Heart left ventricle (tissue), 16 donors: ENCODE data around the gene CRY1. TPM values are rescaled to one million over a fixed set of nuclear protein-coding genes. Genes with fewer than 3 reads are reported as not detected.
"Not testable (repeated sequence)": the region's sequence is repeated elsewhere in the genome, so short reads cannot be mapped to it uniquely, and the experiment has no call there.

Source experiments
- ATAC-seq, 4 donors: fragments of 200-7000 bp; cut with Tn5 transposase; one replicate each; pipeline ENCODE4 v1.9.1; 2020 to 2022; ENCODE audit warnings: moderate library complexity in 4 of 4, mild to moderate bottlenecking in 3 of 4, moderate number of reproducible peaks in 1 of 4
- DNase-seq, 5 donors: peaks; one replicate each; pipeline ENCODE4 v3.0.0-alpha.2; 2020
- H3K27ac ChIP-seq, 12 donors: fragments of 200-600 bp; sonication (generic) in 4 of 12; one replicate each; pipeline versions ENCODE4 v1.5.0 to v1.8.0; 2016 to 2022; ENCODE audit warnings: mild to moderate bottlenecking in 2 of 12
- H3K27me3 ChIP-seq, 9 donors: fragments of 200-600 bp; sonication (generic) in 2 of 9; one replicate each; pipeline versions ENCODE4 v1.5.1 to v1.8.0; 2016 to 2022; ENCODE audit warnings: mild to moderate bottlenecking in 3 of 9
- H3K36me3 ChIP-seq, 9 donors: fragments of 200-600 bp; sonication (generic) in 2 of 9; one replicate each; pipeline versions ENCODE4 v1.5.0 to v1.8.0; 2018 to 2022; ENCODE audit warnings: mild to moderate bottlenecking in 2 of 9
- H3K4me1 ChIP-seq, 12 donors: fragments of 200-600 bp; sonication (generic) in 4 of 12; one replicate each; pipeline versions ENCODE4 v1.5.0 to v1.8.0; 2016 to 2022; ENCODE audit warnings: mild to moderate bottlenecking in 3 of 12
- H3K4me3 ChIP-seq, 12 donors: fragments of 200-600 bp; sonication (generic) in 4 of 12; one replicate each; pipeline versions ENCODE4 v1.5.0 to v1.8.0; 2017 to 2022; ENCODE audit warnings: mild to moderate bottlenecking in 9 of 12, moderate library complexity in 4 of 12
- H3K9me3 ChIP-seq, 12 donors: fragments of 200-600 bp; sonication (generic) in 4 of 12; one replicate each; pipeline versions ENCODE4 v1.5.0 to v1.8.0; 2016 to 2022; ENCODE audit warnings: mild to moderate bottlenecking in 1 of 12
- CTCF ChIP-seq, 12 donors: fragments of 200-600 bp; sonication (generic) in 4 of 12; IDR thresholded peaks; one replicate each; pipeline versions ENCODE4 v1.5.0 to v1.8.0; 2018 to 2022; ENCODE audit warnings: antibody characterized with exemption in 12 of 12, mild to moderate bottlenecking in 5 of 12
- POLR2A ChIP-seq, 2 donors: fragments of 450-650 bp; IDR thresholded peaks; one replicate each; pipeline ENCODE4 v1.6.1; 2017; ENCODE audit warnings: antibody characterized with exemption in 2 of 2, mild to moderate bottlenecking in 2 of 2, moderate library complexity in 2 of 2
- WGBS, 4 donors: extraction: QIAGEN DNeasy Blood & Tissue Kit in 2 of 4; methylation state at CpG; one replicate each; pipeline versions ENCODE4 v1.1.5 to v1.1.7; 2013 to 2018; 5-methylcytosine and 5-hydroxymethylcytosine counted together
- intact Hi-C, 10 donors: fragments of 100-400 bp; cut with DNase I; formaldehyde crosslinking; loops; one replicate each; pipeline versions ENCODE4 v1.11.1 to v1.14.2; 2022
- polyA plus RNA-seq, 2 donors: library from polyadenylated mRNA; stranded (reverse); fragments of 200-250 nt; gene quantifications; one replicate each; pipeline ENCODE4 v1.2.3, GENCODE V29; 2013
- total RNA-seq, 9 donors: library from RNA; depleted of rRNA in 2 of 9; stranded (reverse); fragments of >200 nt in 2 of 9; fragmentation: NEBNext Ultra II Directional in 3 of 9; extraction: Animal tissue kit (Norgen Biotek cat#: 25700) in 3 of 9; gene quantifications; one replicate each; pipeline versions ENCODE4 v1.1.0 to v1.2.4, GENCODE V29; 2016 to 2023
- donor health status: ischemic (EF 13 %, LVEDD 7.1; RV severe dilation, severe dysfunction).
- donor health status: healthy with polysubstance abuse.
- donor health status: DM: no; HTN: yes; CAD: no.
- donor health status: DM: no; HTN: no; CAD: no.
- donor health status: ischemic (EF 25% LVEDD 6.9; RV normal size, moderate dysfunction).
- donor health status: ischemic (EF 25% LVEDD 5.7; RV mildly dilated, moderate dysfunction).
- donor health status: healthy.
- donor health status: DM: yes; HTN: yes; CAD: no.
- donor health status: ischemic (EF 35%, LVEDD 5.7; RV mildly dilated, moderate dysfunction).
- donor health status: nonischemic (EF 11% LVEDD 7.7; RV severe dilation, severe dysfunction).
- donor health status: DM: yes; HTN: yes; CAD: no.
- donor health status: PGD.
- donor health status: ischemic (EF 29% LVEDD 5.4; RV normal size, mild dysfunction).
- donor health status: nonischemic (EF 23%, LVEDD 6.1; RV moderate dilation, normal function).

The CRY1 gene
- total and polyA plus RNA-seq, 11 donors, result 4.3 to 20.7 (median 12.0) TPM

GRCh38 chr12:107108995-107109508 lies 15.7 kb upstream of the CRY1 start:
- 84 to 91% (median 88%) methylated on average over 8 of the region's 8 CpGs for WGBS, 4 donors
- H3K27me3 ChIP-seq, result no peaks in the 10 kb centered on the region
- intact Hi-C loops, result loop anchor here in 6 of 10 donors (5.0 to 10.0 kb wide), 3 partner anchors 714 to 727 kb away; no protein-coding TSS in a partner anchor

GRCh38 chr12:107108366-107108765 lies 15.0 kb upstream of the CRY1 start:
- DNase-seq, H3K36me3 ChIP-seq, H3K9me3 ChIP-seq, H3K27ac ChIP-seq, ATAC-seq, H3K4me1 ChIP-seq, H3K27me3 ChIP-seq, H3K4me3 ChIP-seq: not testable (repeated sequence)
- intact Hi-C loops, result loop anchor here in 6 of 10 donors (5.0 to 10.0 kb wide), 3 partner anchors 714 to 726 kb away; no protein-coding TSS in a partner anchor
- 91 to 100% (median 99%) methylated on average over 1 of the region's 1 CpG for WGBS, 4 donors

More at GRCh38 chr12:107108995-107109508, 15.7 kb upstream of the CRY1 start:
- TF ChIP-seq CTCF (IDR thresholded peaks at IDR 0.05) (no peak), POLR2A (IDR thresholded peaks at IDR 0.05) (no peak)
- ATAC-seq (no peak), DNase-seq (no peak)
- no peak overlapping the region for H3K27ac ChIP-seq
- H3K4me1 ChIP-seq, result no peaks in the 10 kb centered on the region
- H3K4me3 ChIP-seq, result no peak overlapping the region
- H3K36me3 ChIP-seq, result no peaks in the 10 kb centered on the region
- H3K9me3 ChIP-seq, result no peaks in the 10 kb centered on the region

- Histone ChIP-seq H3K27me3 (no peaks in the 10 kb centered on the region), H3K36me3 (no peaks in the 10 kb centered on the region), H3K4me1 (no peaks in the 10 kb centered on the region), H3K27ac (no peak overlapping the region), H3K9me3 (no peaks in the 10 kb centered on the region), H3K4me3 (no peak overlapping the region)
- DNase-seq (no peak), ATAC-seq (no peak)
- TF ChIP-seq CTCF (IDR thresholded peaks at IDR 0.05), result no peak
- TF ChIP-seq POLR2A (IDR thresholded peaks at IDR 0.05), result no peak
- WGBS, 4 donors, result 48 to 61% (median 53%) methylated on average over 4 of the region's 4 CpGs
- intact Hi-C loops, result loop anchor here in 6 of 10 donors (5.0 to 10.0 kb wide), 3 partner anchors 713 to 725 kb away; no protein-coding TSS in a partner anchor
Observed at GRCh38 chr12:107107381-107107780, 14.0 kb upstream of the CRY1 start.

DNA sequence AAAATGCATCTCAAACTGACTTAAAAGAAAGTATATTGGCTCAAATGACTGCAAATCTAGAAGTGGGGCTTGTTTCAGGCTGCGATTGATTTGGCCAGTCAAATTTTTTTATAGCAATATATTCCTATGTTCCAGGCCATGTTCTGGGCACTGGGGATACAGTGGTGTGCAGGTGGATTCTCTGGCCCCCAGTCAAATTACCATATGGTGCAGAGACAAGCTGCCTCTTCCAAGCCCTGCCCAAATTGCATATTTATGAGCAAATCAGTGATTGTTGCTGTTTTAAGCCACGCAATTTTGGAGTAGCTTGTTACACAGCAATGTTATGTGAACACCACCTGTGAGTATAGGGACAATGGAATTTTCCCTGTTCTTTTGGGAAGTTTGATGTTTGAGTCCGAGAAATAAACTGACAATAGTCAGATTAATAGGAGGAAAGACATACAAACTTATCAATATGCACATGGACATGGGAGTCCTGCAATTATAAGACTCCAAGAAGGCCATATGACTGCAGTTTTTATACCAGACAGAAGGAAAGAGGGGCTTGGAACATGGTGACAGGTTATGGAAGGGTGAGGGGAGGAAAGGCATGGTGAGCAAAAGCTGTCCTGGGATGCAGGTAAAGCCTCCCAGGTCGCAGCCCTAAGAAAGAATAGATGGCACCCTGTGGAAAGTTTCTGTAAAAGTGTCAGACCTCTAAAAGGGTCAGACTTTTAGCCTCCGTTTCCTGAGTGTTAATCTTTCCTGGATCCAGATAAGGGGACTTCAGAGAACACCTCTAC lies 13.1 kb upstream of the CRY1 start:
- Histone ChIP-seq H3K36me3 (no peaks in the 10 kb centered on the region), H3K4me1 (no peaks in the 10 kb centered on the region), H3K27me3 (no peaks in the 10 kb centered on the region), H3K4me3 (no peak overlapping the region), H3K27ac (no peak overlapping the region), H3K9me3 (no peaks in the 10 kb centered on the region)
- TF ChIP-seq POLR2A (IDR thresholded peaks at IDR 0.05), result no peak
- TF ChIP-seq CTCF (IDR thresholded peaks at IDR 0.05), result no peak
- intact Hi-C loops, result loop anchor here in 6 of 10 donors (5.0 to 10.0 kb wide), 3 partner anchors 712 to 724 kb away; no protein-coding TSS in a partner anchor
- no peak for DNase-seq
- 62 to 66% (median 64%) methylated on average over 5 of the region's 5 CpGs for WGBS, 4 donors
- ATAC-seq, result no peak
